Right atrium auricular region (tissue), 2 donors: ENCODE measurements around the gene CIROP. TPM values are rescaled to one million over a fixed set of nuclear protein-coding genes. Genes with fewer than 3 reads are reported as not detected.

Source experiments
- DNase-seq: peaks from one replicate; pipeline ENCODE4 v3.0.0-alpha.2; 2019; ENCODE audit warnings: low spot score
- H3K27ac ChIP-seq, 2 donors: fragments of 200-600 bp; sonication (generic); 1 replicate in 1 of 2; 2 replicates in 1 of 2; pipeline ENCODE4 v1.5.1; 2016 to 2019
- H3K27me3 ChIP-seq, 2 donors: fragments of 200-600 bp; sonication (generic); one replicate each; pipeline versions ENCODE4 v1.5.1 to v1.6.0; 2017 to 2019
- H3K36me3 ChIP-seq: fragments of 200-600 bp; sonication (generic); one replicate; pipeline ENCODE4 v1.5.1; 2016
- H3K4me1 ChIP-seq, 2 donors: fragments of 200-600 bp; sonication (generic); one replicate each; pipeline versions ENCODE4 v1.5.1 to v1.6.0; 2017 to 2019
- H3K4me3 ChIP-seq, 2 donors: fragments of 200-600 bp; sonication (generic); 1 replicate in 1 of 2; 2 replicates in 1 of 2; pipeline ENCODE4 v1.5.1; 2017 to 2019; ENCODE audit warnings: mild to moderate bottlenecking in 1 of 2, moderate library complexity in 1 of 2
- H3K9me3 ChIP-seq, 2 donors: fragments of 200-600 bp; sonication (generic); one replicate each; pipeline ENCODE4 v1.5.1; 2019
- CTCF ChIP-seq, 2 donors: fragments of 200-600 bp; sonication (generic); IDR thresholded peaks; one replicate each; pipeline ENCODE4 v1.5.1; 2019; ENCODE audit warnings: antibody characterized with exemption in 2 of 2
- total RNA-seq, 2 donors: library from RNA; depleted of rRNA; stranded (reverse); fragments of >200 nt; gene quantifications; one replicate each; pipeline ENCODE4 v1.1.0, GENCODE V29; 2016

The CIROP gene
- total RNA-seq, 2 donors from 2014 or later: not detected

DNA sequence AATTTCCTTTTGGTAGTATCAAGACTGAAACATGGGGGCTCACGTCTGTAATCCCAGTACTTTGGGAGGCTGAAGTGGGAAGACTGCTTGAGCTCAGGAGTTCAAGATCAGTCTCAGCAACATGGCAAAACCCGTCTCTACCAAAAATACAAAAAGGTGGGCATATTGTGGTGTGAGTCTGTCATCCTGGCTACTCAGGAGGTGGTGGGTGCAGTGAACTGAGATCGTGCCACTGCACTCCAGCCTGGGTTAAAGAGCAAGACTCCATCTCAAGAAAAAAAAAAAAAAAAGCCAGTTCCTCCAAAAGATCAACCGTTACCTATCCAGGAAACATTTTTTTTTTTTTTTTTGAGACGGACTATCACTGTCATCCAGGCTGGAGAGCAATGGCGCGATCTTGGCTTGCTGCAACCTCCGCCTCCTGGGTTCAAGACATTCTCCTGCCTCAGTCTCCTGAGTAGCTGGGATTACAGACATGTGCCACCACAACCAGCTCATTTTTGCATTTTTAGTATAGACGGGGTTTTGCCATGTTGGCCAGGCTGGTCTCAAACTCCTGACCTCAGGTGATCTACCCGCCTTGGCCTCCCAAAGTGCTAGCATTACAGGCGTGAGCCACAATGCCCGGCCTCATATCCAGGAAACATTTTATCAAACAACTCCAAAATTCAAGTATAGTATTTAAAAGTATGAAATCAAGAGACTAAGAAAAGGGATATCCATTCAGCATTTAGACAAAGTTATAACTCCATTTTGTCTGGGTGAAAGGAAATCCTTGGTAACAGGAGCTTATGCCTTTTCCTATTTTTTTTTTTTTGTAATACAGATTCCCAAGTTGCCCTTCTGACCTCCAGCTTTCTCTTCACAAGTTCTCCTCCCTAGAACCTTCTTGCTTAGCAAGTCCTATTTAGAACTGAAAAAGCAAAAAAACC is 13.2 kb downstream of the CIROP start:
- Histone ChIP-seq H3K27me3 (no peaks in the 10 kb centered on the region), H3K4me1 (peaks cover 0 to 45% of the 10 kb centered on the region in 2 donors), H3K9me3 (no peaks in the 10 kb centered on the region), H3K36me3 (peaks cover 63% of the 10 kb centered on the region), H3K27ac (no peak overlapping the region), H3K4me3 (no peak overlapping the region)
- no peak for DNase-seq
- TF ChIP-seq CTCF (IDR thresholded peaks at IDR 0.05): no peak

DNA sequence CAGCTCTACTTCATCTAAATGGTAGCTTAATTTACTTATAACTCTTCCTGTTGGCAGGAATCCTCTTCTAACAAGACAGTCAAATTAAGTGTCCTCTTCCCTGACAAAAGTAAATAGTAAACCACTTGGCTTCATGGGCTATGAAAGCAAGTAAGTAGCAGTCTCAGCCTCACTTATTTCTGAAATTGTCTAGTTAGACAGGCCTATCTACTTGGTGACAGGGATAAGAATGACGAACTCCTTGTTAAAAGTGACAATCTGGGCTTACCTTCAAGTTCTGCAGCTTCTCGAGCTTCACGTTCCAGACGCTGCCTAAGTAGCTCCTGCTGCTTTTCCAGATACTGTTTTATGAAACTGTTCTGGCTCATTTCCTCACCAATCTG is 14.5 kb downstream of the CIROP start:
- Histone ChIP-seq H3K4me3 (no peak overlapping the region), H3K36me3 (peaks cover 72% of the 10 kb centered on the region), H3K4me1 (peaks cover 0 to 39% of the 10 kb centered on the region in 2 donors), H3K27ac (no peak overlapping the region), H3K9me3 (no peaks in the 10 kb centered on the region), H3K27me3 (no peaks in the 10 kb centered on the region)
- DNase-seq: no peak
- no peak for TF ChIP-seq CTCF (IDR thresholded peaks at IDR 0.05)

DNA sequence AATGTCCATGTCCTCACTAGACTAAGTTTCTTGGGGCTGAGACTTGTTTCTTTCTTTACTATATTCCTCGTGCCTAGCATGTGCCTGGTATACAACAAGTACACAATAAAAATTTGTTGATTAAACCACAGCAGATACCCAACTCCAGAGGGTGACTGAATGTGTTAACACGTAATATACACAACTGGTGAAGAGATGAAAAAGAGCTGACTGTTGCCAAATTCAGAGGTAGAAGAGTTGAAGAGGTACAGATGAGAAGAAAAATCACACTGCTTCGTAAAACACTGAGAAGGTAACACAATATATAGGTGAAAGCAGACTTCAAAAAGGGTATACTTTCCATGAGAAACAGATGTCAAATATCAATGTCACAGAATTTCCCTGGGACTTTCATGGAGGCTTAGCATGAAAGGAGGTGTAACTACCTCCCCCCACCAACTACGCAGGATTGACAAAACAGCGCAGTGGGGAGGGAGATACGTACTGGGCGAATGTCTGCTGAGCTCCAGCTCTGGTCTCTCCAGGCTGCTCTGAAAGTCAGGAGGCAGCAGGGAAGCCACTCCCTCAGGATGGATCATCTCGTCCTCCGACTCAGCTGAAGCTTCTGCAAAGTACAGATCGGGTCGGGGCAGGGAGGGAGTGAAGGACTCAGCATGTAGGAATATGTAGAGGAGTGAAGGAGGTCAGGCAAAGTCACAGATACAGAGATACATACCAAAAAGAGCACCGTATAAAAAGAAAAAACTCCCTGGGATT is 15.1 kb downstream of the CIROP start:
- Histone ChIP-seq H3K27me3 (no peaks in the 10 kb centered on the region), H3K36me3 (peaks cover 78% of the 10 kb centered on the region), H3K4me1 (peaks cover 0 to 39% of the 10 kb centered on the region in 2 donors), H3K4me3 (no peak overlapping the region), H3K27ac (no peak overlapping the region), H3K9me3 (no peaks in the 10 kb centered on the region)
- no peak for DNase-seq
- TF ChIP-seq CTCF (IDR thresholded peaks at IDR 0.05): no peak

DNA sequence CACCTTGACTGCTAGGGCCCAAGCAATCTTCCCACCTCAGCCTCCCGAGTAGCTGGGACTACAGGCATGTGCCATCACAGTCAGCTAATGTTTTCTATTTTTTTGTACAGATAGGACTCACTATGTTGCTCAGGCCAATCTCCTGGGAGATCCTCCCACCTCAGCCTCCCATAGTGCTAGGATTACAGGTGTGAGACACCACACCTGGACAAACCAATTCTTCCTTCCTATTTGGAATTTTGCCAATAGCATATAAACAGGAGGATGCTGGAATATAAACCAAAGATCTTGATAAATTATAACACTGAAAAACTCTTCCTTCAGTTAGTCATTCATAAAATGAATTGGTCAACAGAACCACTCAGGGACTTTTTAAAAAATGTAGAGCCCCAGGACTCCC is 18.2 kb downstream of the CIROP start:
- TF ChIP-seq CTCF (IDR thresholded peaks at IDR 0.05): no peak
- Histone ChIP-seq H3K9me3 (no peaks in the 10 kb centered on the region), H3K27me3 (no peaks in the 10 kb centered on the region), H3K4me3 (no peak overlapping the region), H3K4me1 (peaks cover 0 to 14% of the 10 kb centered on the region in 2 donors), H3K27ac (no peak overlapping the region), H3K36me3 (peaks cover 79% of the 10 kb centered on the region)
- DNase-seq: no peak

DNA sequence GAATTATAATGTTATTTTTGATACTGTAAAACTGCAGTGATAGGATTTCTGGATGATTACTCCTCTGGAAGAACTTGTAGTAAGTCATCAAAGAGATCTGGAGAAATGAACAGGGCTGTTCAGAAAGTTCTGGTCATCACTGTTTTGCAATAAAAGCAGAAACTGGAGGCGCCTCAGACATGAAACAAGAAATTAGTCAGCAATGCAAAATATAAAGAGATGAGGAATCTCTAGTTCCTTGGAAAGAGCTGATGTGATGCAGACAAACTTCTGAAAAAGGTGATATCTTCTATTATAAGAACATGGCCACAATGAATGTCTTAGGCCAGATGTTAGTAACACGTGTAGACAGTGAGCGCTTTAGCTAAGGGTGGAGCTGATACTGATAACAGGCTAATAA is 19.3 kb downstream of the CIROP start:
- no peaks in the 10 kb centered on the region for H3K27me3 ChIP-seq
- no peak overlapping the region for H3K27ac ChIP-seq
- no peak for TF ChIP-seq CTCF (IDR thresholded peaks at IDR 0.05)
- H3K36me3 ChIP-seq: peaks cover 83% of the 10 kb centered on the region
- H3K4me3 ChIP-seq: no peak overlapping the region
- no peaks in the 10 kb centered on the region for H3K9me3 ChIP-seq
- H3K4me1 ChIP-seq: peaks cover 0 to 12% of the 10 kb centered on the region in 2 donors
- DNase-seq: no peak
